Left ventricle myocardium superior (tissue), 1 donor: ENCODE results near the gene VIPR2. TPM values are rescaled to one million over a fixed set of nuclear protein-coding genes. Genes with fewer than 3 reads are reported as not detected.
"Not testable (repeated sequence)": the region's sequence is repeated elsewhere in the genome, so short reads cannot be mapped to it uniquely, and the experiment has no call there.

Experiments used
- ATAC-seq: fragments of 200-7000 bp; cut with Tn5 transposase; one replicate; pipeline ENCODE4 v1.9.1; 2020; ENCODE audit warnings: mild to moderate bottlenecking, moderate library complexity
- DNase-seq: peaks from one replicate; pipeline ENCODE4 v3.0.0-alpha.2; 2020
- intact Hi-C: fragments of 100-400 bp; cut with micrococcal nuclease; formaldehyde crosslinking; loops from one replicate; pipeline ENCODE4 v1.11.0; 2022
- total RNA-seq: library from RNA; stranded (reverse); fragmentation: NEBNext Ultra II Directional; extraction: Animal tissue kit (Norgen Biotek cat#: 25700); gene quantifications from one replicate; pipeline ENCODE4 v1.2.1, GENCODE V29; 2021
- donor health status: DM: no; HTN: yes; CAD: no; lungs with severe emphysema.

Gene VIPR2
- total RNA-seq, 1 donor from 2014 or later = 21.3 TPM

DNA sequence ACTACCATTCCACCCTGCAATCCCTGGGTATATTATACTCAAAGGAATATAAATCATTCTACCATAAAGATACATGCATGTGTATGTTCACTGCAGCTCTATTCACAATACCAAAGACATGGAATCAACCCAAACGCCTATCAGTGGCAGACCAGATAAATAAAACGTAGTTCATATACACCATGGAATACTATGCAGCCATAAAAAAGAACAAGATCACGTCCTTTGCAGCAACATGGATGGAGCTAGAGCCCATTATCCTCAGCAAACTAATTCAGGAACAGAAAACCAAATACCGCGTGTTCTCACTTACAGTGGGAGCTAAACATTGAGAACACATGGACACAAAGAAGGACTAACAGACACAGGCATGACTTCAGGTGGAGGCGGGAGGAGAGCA is 150.0 kb downstream of the VIPR2 start:
- DNase-seq (no peak), ATAC-seq (no peak)
- intact Hi-C loops = no loop called here

- ATAC-seq (no peak), DNase-seq (no peak)
- intact Hi-C loops = no loop called here
Observed at GRCh38 chr7:158993591-158993990, 151.1 kb downstream of the VIPR2 start.

DNA sequence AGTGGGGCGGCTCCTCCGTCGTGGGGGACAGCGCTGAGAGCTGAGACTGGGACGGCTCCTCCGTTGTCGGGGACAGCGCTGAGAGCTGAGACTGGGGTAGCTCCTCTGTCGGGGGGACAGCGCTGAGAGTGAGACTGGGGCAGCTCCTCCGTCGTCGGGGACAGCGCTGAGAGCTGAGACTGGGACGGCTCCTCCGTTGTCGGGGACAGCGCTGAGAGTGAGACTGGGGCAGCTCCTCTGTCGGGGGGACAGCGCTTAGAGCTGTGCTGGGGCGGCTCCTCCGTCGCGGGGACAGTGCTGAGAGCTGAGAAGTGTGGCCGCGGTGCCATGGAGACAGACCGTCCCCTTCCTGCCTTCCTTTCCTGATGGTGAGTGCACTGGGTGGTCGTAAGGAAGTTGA is 151.9 kb downstream of the VIPR2 start:
- no peak for DNase-seq
- intact Hi-C loops = no loop called here

DNA sequence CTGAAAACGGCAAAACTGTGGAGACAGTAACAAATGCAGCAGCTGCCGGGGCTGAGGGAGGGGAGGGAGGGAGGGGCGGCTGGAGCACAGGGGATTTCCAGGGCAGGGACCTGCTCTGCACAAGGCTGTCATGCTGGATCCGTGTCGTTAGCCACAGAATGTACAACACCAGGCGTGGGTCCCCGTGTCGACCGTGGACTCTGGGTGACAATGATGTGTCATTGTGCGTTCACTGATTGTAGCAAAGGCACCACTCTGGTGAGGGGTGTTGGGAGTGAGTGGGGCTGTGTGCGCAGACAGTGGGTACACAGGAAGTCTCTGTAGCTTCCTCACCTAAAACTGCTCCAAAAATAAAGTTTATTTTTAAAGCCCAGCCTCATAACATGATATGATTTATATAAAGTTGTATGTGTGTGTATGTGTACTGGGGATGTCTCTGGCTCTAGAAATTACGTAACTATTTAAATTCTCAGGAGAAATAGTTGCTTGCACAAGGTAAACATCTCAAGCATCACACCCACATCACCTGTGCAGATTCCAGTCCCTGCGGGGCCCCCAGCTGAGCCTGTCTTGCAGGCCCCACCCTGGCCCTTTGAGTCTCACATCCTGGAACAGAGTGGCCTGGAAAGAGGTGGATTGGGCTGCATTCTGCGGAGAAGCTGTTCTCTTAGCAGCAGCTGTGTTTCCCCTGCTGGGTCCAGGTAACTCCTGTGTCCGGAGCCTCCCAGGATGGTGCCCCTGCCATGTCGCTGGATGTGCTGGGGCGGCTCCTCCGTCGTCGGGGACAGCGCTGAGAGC is 152.6 kb downstream of the VIPR2 start:
- ATAC-seq (no peak), DNase-seq (no peak)
- intact Hi-C loops = no loop called here

More for the DNA sequence above, 151.9 kb downstream of the VIPR2 start:
- no peak for ATAC-seq

DNA sequence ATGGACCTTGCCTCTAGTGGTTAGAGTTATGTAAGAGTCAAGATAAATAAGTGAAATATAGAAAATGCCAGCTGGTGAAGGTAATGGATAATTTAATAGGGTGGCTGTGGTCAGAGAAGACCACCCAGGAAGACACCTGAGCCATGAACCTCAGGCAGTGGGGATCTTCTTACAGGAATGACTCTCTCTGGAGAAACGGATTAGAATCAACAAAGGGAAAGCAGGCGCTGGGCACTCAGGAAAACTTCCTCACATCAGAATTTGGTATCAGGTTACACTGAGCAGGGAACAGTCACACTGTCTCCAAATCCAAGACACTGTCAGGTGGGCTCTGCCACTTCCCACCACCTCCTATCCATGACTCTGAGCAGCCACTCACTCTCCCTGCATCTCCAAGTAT is 155.7 kb downstream of the VIPR2 start:
- intact Hi-C loops = no loop called here
- DNase-seq = no peak

GRCh38 chr7:158988302-158988862 is 156.3 kb downstream of the VIPR2 start:
- ATAC-seq = no peak
- DNase-seq = no peak
- intact Hi-C loops = no loop called here

More for the DNA sequence above, 155.7 kb downstream of the VIPR2 start:
- no peak for ATAC-seq

DNA sequence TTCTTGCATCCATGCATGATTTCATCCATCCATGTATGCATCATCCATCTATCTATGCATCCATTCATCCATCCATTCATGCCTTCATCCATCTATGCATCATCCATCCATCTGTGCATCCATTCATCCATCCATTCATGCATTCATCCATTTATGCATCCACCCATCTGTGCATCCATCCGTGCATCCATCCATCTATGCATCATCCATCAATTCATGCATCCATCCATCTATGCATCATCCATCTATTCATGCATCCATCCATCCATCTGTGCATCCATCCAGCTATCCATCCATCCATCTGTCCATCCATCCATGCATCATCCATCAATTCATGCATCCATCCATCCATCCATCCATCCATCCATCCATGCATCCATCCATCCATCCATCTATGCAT is 157.0 kb downstream of the VIPR2 start:
- intact Hi-C loops = no loop called here
- ATAC-seq (no peak), DNase-seq (no peak)

- ATAC-seq (peak; percentile 57), DNase-seq (no peak)
- intact Hi-C loops = no loop called here
Observed at GRCh38 chr7:158985583-158985982, 159.1 kb downstream of the VIPR2 start.

DNA sequence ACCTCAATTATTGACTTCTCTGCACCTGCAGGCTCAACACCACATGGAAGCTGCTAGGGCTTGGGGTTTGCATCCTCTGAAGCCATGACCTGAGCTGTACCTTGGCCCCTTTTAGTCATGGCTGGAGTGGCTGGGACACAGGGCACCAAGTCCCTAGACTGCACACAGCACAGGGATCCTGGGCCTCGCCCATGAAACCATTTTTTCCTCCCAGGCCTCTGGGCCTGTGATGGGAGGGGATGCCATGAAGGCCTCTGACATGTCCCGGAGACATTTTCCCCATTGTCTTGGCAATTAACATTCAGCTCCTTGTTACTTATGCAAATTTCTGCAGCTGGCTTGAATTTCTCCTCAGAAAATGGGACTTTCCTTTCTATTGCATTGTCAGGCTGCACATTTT is 160.7 kb downstream of the VIPR2 start:
- DNase-seq, intact Hi-C loops, ATAC-seq: not testable (repeated sequence)

DNA sequence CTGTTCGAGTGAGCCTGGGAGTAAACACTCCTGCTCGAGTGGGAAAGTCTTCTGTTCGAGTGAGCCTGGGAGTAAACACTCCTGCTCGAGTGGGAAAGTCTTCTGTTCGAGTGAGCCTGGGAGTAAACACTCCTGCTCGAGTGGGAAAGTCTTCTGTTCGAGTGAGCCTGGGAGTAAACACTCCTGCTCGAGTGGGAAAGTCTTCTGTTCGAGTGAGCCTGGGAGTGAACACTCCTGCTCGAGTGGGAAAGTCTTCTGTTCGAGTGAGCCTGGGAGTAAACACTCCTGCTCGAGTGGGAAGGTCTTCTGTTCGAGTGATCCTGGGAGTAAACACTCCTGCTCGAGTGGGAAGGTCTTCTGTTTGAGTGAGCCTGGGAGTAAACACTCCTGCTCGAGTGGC is 162.6 kb downstream of the VIPR2 start:
- DNase-seq, ATAC-seq, intact Hi-C loops: not testable (repeated sequence)

DNA sequence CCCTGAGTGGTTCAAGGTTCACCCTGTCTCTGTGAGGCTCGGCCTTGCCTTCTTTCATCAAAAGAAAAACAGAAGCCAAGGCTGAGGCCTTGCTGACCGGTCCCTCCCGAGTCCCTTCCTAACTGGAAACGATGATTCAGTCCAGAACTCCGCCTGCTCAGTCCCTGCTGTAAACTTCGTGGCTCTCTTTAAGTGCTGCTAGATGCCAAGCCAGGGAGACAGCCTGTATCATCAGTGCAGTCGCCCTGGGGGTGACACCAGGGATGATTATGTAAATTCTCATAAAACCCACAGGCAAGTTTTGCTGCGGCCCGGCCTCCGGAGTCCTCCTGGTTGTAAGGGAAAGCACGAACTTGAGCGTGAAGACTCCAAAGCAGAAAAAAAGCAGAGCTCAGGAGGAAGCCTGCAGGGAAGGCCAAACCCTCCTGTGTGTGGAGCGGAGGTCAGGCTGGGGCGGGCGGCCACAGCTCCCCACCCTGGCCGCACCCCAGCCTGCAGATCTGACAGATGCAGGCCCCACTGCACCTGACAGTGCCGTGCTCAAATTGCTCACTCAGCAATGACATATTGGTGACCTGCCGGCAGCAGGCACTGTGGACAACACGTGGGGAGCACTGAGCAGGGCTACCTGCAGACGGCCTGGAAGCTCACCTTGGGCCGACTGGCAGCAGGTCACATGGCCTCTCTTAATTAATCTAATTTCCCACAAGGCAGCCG is 164.9 kb downstream of the VIPR2 start:
- ATAC-seq (no peak), DNase-seq (no peak)
- intact Hi-C loops = no loop called here

GRCh38 chr7:158979023-158979529 is 165.6 kb downstream of the VIPR2 start:
- no peak for DNase-seq
- ATAC-seq = no peak
- intact Hi-C loops = no loop called here
